GM12892 (cell line): ENCODE measurements around the gene NWD2.
"Not testable (repeated sequence)": the region's sequence is repeated elsewhere in the genome, so short reads cannot be mapped to it uniquely, and the experiment has no call there.

ENCODE experiments used
- DNase-seq: peaks from one replicate; pipeline ENCODE4 v3.0.0; 2011; ENCODE audit not compliant: insufficient read length
- FAIRE-seq: peaks from 2 replicates; lab custom pipeline; 2011; peaks lifted over from hg19 to GRCh38; lab: Jason Lieb, UNC
- POLR2A ChIP-seq: IDR thresholded peaks from 2 replicates; pipeline ENCODE4 v1.6.1; 2011; ENCODE audit warnings: low read depth, low read length, control low read depth
- POLR2AphosphoS5 ChIP-seq: IDR thresholded peaks from 2 replicates; pipeline ENCODE4 v1.6.1; 2011; ENCODE audit warnings: low read depth, low read length, control low read depth
- TAF1 ChIP-seq: IDR thresholded peaks from 2 replicates; pipeline ENCODE4 v1.6.1; 2011; ENCODE audit warnings: low read depth, mild to moderate bottlenecking, control low read depth, low read length, borderline replicate concordance

Gene NWD2

GRCh38 chr4:37480509-37480908 is 236.0 kb downstream of the NWD2 start:
- FAIRE-seq (no peak), DNase-seq (no peak)
- TF ChIP-seq TAF1 (no peak), POLR2A (no peak), POLR2AphosphoS5 (no peak)

GRCh38 chr4:37481547-37482122 is 237.1 kb downstream of the NWD2 start:
- TF ChIP-seq POLR2AphosphoS5, result no peak
- no peak for TF ChIP-seq TAF1
- no peak for TF ChIP-seq POLR2A
- DNase-seq (no peak), FAIRE-seq (no peak)

GRCh38 chr4:37482236-37482913 is 237.8 kb downstream of the NWD2 start:
- FAIRE-seq (no peak), DNase-seq (no peak)
- TF ChIP-seq POLR2A (no peak), POLR2AphosphoS5 (no peak), TAF1 (no peak)

- TF ChIP-seq TAF1 (no peak), POLR2A (no peak), POLR2AphosphoS5 (no peak)
- no peak for DNase-seq
- FAIRE-seq, result no peak
Measured at GRCh38 chr4:37483610-37484009, 239.1 kb downstream of the NWD2 start.

GRCh38 chr4:37486166-37486565 is 241.6 kb downstream of the NWD2 start:
- FAIRE-seq (no peak), DNase-seq (no peak)
- TF ChIP-seq POLR2A (no peak), TAF1 (no peak), POLR2AphosphoS5 (no peak)

GRCh38 chr4:37487668-37488067 is 243.1 kb downstream of the NWD2 start:
- TF ChIP-seq POLR2AphosphoS5, result no peak
- TF ChIP-seq TAF1, result no peak
- TF ChIP-seq POLR2A, result no peak
- no peak for FAIRE-seq
- no peak for DNase-seq

- no peak for FAIRE-seq
Measured at GRCh38 chr4:37489697-37490096, 245.2 kb downstream of the NWD2 start.

GRCh38 chr4:37490391-37491347 is 246.1 kb downstream of the NWD2 start:
- FAIRE-seq, result no peak
- no peak for DNase-seq
- TF ChIP-seq TAF1, result no peak
- no peak for TF ChIP-seq POLR2A
- no peak for TF ChIP-seq POLR2AphosphoS5

More at GRCh38 chr4:37489697-37490096, 245.2 kb downstream of the NWD2 start:
- DNase-seq, result no peak
- TF ChIP-seq POLR2AphosphoS5 (no peak), TAF1 (no peak), POLR2A (no peak)

- not testable (repeated sequence) for DNase-seq, FAIRE-seq
Measured at GRCh38 chr4:37495353-37495752, 250.8 kb downstream of the NWD2 start.
